Measurements from ENCODE around the gene NFE2.

The NFE2 gene

GRCh38 chr12:54298904-54299303, 1.9 kb downstream of the NFE2 start (continued):
- TF ChIP-seq ZNF8 (CRISPR knock-in tag; IDR thresholded peaks at IDR 0.05): no peak

- TF ChIP-seq, protein P1, sequence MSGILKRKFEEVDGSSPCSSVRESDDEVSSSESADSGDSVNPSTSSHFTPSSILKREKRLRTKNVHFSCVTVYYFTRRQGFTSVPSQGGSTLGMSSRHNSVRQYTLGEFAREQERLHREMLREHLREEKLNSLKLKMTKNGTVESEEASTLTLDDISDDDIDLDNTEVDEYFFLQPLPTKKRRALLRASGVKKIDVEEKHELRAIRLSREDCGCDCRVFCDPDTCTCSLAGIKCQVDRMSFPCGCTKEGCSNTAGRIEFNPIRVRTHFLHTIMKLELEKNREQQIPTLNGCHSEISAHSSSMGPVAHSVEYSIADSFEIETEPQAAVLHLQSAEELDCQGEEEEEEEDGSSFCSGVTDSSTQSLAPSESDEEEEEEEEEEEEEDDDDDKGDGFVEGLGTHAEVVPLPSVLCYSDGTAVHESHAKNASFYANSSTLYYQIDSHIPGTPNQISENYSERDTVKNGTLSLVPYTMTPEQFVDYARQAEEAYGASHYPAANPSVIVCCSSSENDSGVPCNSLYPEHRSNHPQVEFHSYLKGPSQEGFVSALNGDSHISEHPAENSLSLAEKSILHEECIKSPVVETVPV (CRISPR knock-in tag; IDR thresholded peaks at IDR 0.05): no peak
- TF ChIP-seq ZNF565 (CRISPR knock-in tag; conservative IDR thresholded peaks at IDR 0.05; ENCODE audit: low read depth) (no peak), ISL1 (CRISPR knock-in tag; IDR thresholded peaks at IDR 0.05) (no peak), ZNF8 (CRISPR knock-in tag; IDR thresholded peaks at IDR 0.05) (no peak), ESRRG (CRISPR knock-in tag; IDR thresholded peaks at IDR 0.05) (no peak), POU6F1 (CRISPR knock-in tag; IDR thresholded peaks at IDR 0.05; ENCODE audit: borderline replicate concordance, low read depth) (no peak), GLIS3 (CRISPR knock-in tag; IDR thresholded peaks at IDR 0.05) (no peak), OSR1 (CRISPR knock-in tag; IDR thresholded peaks at IDR 0.05) (no peak), BACH2 (CRISPR knock-in tag; IDR thresholded peaks at IDR 0.05; ENCODE audit: borderline replicate concordance) (no peak), PPARA (CRISPR knock-in tag; IDR thresholded peaks at IDR 0.05; ENCODE audit: borderline replicate concordance) (no peak), SNAI2 (CRISPR knock-in tag; IDR thresholded peaks at IDR 0.05) (no peak), ZFP30 (CRISPR knock-in tag; IDR thresholded peaks at IDR 0.05) (no peak), ZNF70 (CRISPR knock-in tag; IDR thresholded peaks at IDR 0.05) (no peak), ZC3H10 (CRISPR knock-in tag; IDR thresholded peaks at IDR 0.05) (no peak), ARNTL (CRISPR knock-in tag; IDR thresholded peaks at IDR 0.05; ENCODE audit: borderline replicate concordance, low read depth) (no peak)
- TF ChIP-seq, protein P2, sequence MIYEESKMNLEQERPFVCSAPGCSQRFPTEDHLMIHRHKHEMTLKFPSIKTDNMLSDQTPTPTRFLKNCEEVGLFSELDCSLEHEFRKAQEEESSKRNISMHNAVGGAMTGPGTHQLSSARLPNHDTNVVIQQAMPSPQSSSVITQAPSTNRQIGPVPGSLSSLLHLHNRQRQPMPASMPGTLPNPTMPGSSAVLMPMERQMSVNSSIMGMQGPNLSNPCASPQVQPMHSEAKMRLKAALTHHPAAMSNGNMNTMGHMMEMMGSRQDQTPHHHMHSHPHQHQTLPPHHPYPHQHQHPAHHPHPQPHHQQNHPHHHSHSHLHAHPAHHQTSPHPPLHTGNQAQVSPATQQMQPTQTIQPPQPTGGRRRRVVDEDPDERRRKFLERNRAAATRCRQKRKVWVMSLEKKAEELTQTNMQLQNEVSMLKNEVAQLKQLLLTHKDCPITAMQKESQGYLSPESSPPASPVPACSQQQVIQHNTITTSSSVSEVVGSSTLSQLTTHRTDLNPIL (CRISPR knock-in tag; IDR thresholded peaks at IDR 0.05; ENCODE audit: low read depth): no peak
- TF ChIP-seq, protein P3, sequence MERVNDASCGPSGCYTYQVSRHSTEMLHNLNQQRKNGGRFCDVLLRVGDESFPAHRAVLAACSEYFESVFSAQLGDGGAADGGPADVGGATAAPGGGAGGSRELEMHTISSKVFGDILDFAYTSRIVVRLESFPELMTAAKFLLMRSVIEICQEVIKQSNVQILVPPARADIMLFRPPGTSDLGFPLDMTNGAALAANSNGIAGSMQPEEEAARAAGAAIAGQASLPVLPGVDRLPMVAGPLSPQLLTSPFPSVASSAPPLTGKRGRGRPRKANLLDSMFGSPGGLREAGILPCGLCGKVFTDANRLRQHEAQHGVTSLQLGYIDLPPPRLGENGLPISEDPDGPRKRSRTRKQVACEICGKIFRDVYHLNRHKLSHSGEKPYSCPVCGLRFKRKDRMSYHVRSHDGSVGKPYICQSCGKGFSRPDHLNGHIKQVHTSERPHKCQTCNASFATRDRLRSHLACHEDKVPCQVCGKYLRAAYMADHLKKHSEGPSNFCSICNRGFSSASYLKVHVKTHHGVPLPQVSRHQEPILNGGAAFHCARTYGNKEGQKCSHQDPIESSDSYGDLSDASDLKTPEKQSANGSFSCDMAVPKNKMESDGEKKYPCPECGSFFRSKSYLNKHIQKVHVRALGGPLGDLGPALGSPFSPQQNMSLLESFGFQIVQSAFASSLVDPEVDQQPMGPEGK (CRISPR knock-in tag; IDR thresholded peaks at IDR 0.05; ENCODE audit: borderline replicate concordance): no peak
- no peak for ATAC-seq
These were observed 4.3 kb downstream of the NFE2 start for GRCh38 chr12:54296393-54297099.

GRCh38 chr12:54294953-54295566, 5.8 kb downstream of the NFE2 start:
- no peak for ATAC-seq
- TF ChIP-seq RARB (CRISPR knock-in tag; IDR thresholded peaks at IDR 0.05): no peak
- TF ChIP-seq POU6F1 (CRISPR knock-in tag; IDR thresholded peaks at IDR 0.05; ENCODE audit: borderline replicate concordance, low read depth): no peak
- TF ChIP-seq, protein P3 (CRISPR knock-in tag; IDR thresholded peaks at IDR 0.05; ENCODE audit: borderline replicate concordance): no peak
- TF ChIP-seq, protein P2 (CRISPR knock-in tag; IDR thresholded peaks at IDR 0.05; ENCODE audit: low read depth): no peak
- no peak for TF ChIP-seq GLIS3 (CRISPR knock-in tag; IDR thresholded peaks at IDR 0.05)
- no peak for TF ChIP-seq TCF4 (CRISPR knock-in tag; IDR thresholded peaks at IDR 0.05; ENCODE audit: borderline replicate concordance)
- no peak for TF ChIP-seq ZC3H10 (CRISPR knock-in tag; IDR thresholded peaks at IDR 0.05)
- TF ChIP-seq CSDC2 (CRISPR knock-in tag; IDR thresholded peaks at IDR 0.05): no peak
- TF ChIP-seq ISL1 (CRISPR knock-in tag; IDR thresholded peaks at IDR 0.05): no peak
- no peak for TF ChIP-seq BACH2 (CRISPR knock-in tag; IDR thresholded peaks at IDR 0.05; ENCODE audit: borderline replicate concordance)
- TF ChIP-seq SNAI2 (CRISPR knock-in tag; IDR thresholded peaks at IDR 0.05): no peak
- TF ChIP-seq ZNF8 (CRISPR knock-in tag; IDR thresholded peaks at IDR 0.05): no peak
- TF ChIP-seq ZNF565 (CRISPR knock-in tag; conservative IDR thresholded peaks at IDR 0.05; ENCODE audit: low read depth): no peak
